Lower leg skin (tissue), 4 donors: ENCODE data around the gene EPS8L1. TPM values are rescaled to one million over a fixed set of nuclear protein-coding genes. Genes with fewer than 3 reads are reported as not detected.
"Not testable (repeated sequence)": the region's sequence is repeated elsewhere in the genome, so short reads cannot be mapped to it uniquely, and the experiment has no call there.

ENCODE experiments used
- DNase-seq, 2 donors: peaks; one replicate each; pipeline ENCODE4 v3.0.0-alpha.2; 2019; ENCODE audit warnings: low spot score in 2 of 2
- H3K4me3 ChIP-seq: fragments of 200-600 bp; sonication (generic); 2 replicates; pipeline ENCODE4 v1.5.1; 2017; ENCODE audit warnings: mild to moderate bottlenecking, low read depth; ENCODE audit not compliant: poor library complexity, severe bottlenecking
- POLR2A ChIP-seq, 2 donors: fragments of 450-650 bp; IDR thresholded peaks; one replicate each; pipeline ENCODE4 v1.6.1; 2016 to 2017; ENCODE audit warnings: antibody characterized with exemption in 2 of 2, mild to moderate bottlenecking in 1 of 2, moderate library complexity in 1 of 2
- WGBS, 2 donors: methylation state at CpG; one replicate each; pipeline ENCODE4 v1.1.5; 2018; 5-methylcytosine and 5-hydroxymethylcytosine counted together
- intact Hi-C: fragments of 100-400 bp; cut with DNase I; formaldehyde crosslinking; loops from one replicate; pipeline ENCODE4 v1.15.0; 2023; ENCODE audit warnings: low total_unique reads
- total RNA-seq, 4 donors: library from RNA; depleted of rRNA; stranded (reverse); fragments of >200 nt; gene quantifications; one replicate each; pipeline ENCODE4 v1.1.0, GENCODE V29; 2016
- TF ChIP-seq, protein P1 (sequence below), 3 donors: fragments of 450-650 bp; IDR thresholded peaks; one replicate each; pipeline ENCODE4 v1.5.1; 2016; ENCODE audit warnings: antibody characterized with exemption in 3 of 3, mild to moderate bottlenecking in 3 of 3, moderate library complexity in 2 of 3

EPS8L1 gene
- total RNA-seq = 100 to 1,000 TPM; 394 to 678 (median 540) TPM

DNA sequence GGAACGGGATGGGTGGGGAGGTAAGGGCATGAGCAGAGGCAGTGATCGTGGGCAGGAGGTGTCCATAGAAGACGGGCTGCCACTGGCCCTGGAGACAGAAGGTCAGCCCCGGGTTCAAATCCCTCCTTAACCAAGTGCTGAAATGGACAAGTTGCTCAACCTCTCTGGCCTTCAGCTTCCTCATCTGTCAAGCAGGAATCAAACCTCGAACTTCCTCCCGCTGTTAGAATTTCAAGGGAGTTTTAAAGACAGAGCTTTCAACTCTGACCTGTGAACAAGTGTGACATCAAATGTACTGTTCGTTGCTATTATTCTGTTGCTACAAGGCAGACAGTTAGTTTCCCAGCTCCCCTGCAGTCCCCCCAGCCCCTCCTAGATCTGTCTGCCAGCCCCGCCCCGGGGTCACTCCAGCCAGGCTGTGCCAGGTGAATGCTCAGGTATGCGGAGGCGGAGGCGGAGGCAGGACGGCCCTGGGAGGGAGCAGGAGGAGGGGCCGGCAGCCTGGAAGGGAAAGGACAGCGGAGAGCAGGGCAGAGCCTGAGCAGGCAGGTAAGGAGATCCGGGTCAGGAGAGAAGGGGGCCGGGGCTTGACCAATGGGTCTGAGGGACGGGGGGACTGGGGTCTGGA is at the start of gene EPS8L1:
TSS of gene EPS8L1 (plus strand) at position 499 of the 628 bp plus-strand sequence. CDS start 576 bp downstream, outside the sequence.
- no peak within 1 kb of the TSS for H3K4me3 ChIP-seq
- TF ChIP-seq POLR2A (IDR thresholded peaks at IDR 0.05) = no peak
- TF ChIP-seq, protein P1, sequence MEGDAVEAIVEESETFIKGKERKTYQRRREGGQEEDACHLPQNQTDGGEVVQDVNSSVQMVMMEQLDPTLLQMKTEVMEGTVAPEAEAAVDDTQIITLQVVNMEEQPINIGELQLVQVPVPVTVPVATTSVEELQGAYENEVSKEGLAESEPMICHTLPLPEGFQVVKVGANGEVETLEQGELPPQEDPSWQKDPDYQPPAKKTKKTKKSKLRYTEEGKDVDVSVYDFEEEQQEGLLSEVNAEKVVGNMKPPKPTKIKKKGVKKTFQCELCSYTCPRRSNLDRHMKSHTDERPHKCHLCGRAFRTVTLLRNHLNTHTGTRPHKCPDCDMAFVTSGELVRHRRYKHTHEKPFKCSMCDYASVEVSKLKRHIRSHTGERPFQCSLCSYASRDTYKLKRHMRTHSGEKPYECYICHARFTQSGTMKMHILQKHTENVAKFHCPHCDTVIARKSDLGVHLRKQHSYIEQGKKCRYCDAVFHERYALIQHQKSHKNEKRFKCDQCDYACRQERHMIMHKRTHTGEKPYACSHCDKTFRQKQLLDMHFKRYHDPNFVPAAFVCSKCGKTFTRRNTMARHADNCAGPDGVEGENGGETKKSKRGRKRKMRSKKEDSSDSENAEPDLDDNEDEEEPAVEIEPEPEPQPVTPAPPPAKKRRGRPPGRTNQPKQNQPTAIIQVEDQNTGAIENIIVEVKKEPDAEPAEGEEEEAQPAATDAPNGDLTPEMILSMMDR (IDR thresholded peaks at IDR 0.05) = no peak
- WGBS, 2 donors = 18 to 24% methylated on average over 18 of the region's 18 CpGs
- DNase-seq = no peak
- intact Hi-C loops = no loop called here

DNA sequence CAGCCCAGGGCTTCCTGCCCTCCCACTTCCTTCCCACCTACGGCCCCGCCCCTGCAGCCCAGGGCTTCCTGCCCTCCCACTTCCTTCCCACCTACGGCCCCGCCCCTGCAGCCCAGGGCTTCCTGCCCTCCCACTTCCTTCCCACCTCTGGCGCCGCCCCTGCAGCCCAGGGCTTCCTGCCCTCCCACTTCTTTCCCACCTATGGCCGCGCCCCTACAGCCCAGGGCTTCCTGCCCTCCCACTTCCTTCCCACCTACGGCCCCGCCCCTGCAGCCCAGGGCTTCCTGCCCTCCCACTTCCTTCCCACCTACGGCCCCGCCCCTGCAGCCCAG is 48.6 kb upstream of the EPS8L1 start:
- H3K4me3 ChIP-seq, DNase-seq: not testable (repeated sequence)
- intact Hi-C loops = loop anchor here (5.0 kb wide), 1 partner anchor 690 kb away; no protein-coding TSS in a partner anchor
- WGBS, 2 donors = 100% methylated on average over 2 of the region's 12 CpGs; no CpG with 5 or more reads in 1 of the 2 donors

DNA sequence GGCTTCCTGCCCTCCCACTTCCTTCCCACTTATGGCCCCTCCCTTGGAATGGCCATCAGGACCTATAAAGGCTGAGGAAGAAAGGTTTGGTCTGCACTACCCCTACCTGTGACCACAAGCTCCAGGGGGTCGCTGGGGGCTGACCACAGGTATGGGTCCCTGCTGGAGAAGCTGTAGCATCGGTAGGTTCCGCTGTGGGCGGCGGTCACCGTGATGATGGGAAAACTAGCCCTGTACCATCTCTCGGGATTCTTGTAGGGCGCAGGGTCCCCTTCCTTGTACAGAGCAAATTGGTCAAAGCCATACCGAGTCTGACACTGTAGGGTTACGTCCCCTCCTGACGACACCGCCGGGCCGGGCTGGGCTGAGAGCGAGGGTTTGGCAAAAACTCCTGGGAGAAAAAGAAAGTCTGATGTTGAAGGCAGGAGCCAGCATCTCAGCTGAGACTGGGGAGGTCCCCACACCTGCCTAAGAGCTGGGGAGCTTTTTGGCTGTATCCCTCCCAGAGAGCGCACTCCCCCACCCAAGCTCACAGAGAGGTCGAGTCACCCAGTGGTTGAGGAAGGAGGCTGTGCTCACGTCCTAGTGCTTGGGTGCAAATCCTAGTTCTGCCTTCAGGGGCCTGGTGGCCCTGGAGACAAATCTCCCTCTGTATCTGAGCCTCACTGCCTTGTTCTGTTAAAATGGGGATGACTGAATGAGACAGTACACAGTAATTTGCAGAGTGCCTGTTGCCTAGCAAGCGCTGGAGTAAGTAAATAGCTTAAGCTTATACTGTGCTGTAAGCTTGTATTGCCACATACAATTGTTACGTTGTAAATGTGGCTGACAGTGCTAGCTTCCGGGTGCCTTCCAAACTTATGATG is 48.0 kb upstream of the EPS8L1 start:
- intact Hi-C loops = loop anchor here (5.0 kb wide), 1 partner anchor 690 kb away; no protein-coding TSS in a partner anchor
- H3K4me3 ChIP-seq = no peak overlapping the region
- TF ChIP-seq, protein P1 (IDR thresholded peaks at IDR 0.05) = no peak
- no peak for TF ChIP-seq POLR2A (IDR thresholded peaks at IDR 0.05)
- WGBS, 2 donors = 76 to 83% methylated on average over 21 of the region's 21 CpGs
- no peak for DNase-seq

DNA sequence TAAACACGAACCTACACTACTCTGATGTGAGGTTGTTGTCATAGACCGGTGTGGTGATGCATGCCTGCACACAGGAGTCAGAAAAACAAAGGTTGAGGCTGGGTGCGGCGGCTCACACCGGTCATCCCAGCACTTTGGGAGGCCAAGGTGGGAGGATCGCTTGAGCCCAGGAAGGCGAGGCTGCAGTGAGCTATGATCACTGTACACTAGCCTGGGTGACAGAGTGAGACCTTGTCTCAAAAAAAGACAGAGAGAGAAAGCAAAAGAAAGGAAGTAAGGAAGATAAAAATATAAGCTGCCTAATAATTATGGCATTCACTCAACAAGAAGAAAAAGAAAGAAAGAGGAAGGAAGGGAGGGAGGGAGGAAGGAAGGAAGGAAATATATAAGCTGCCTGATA is 46.9 kb upstream of the EPS8L1 start:
- intact Hi-C loops = loop anchor here (5.0 kb wide), 1 partner anchor 689 kb away; no protein-coding TSS in a partner anchor
- TF ChIP-seq, protein P1 (IDR thresholded peaks at IDR 0.05) = no peak
- TF ChIP-seq POLR2A (IDR thresholded peaks at IDR 0.05) = no peak
- no peak overlapping the region for H3K4me3 ChIP-seq
- no peak for DNase-seq
- WGBS, 2 donors = 73 to 91% methylated on average over 7 of the region's 7 CpGs

DNA sequence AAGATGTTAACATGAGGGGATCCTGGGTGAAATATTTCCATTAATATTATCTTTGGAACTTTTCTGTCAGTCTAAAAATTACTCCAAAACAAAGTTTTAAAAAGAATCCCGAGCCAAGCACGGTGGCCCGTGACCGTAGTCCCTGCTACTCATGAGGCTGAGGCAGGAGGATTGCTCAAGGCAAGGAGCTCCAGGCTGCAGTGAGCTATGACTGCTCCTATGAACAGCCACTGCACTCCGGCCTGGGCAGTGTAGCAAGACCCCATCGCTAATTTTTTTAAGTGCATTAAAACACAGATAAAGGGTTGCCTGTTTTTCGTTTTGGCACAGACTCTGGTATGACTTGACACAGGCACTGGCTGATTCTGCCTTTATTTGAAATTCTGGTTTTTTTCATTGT is 44.5 kb upstream of the EPS8L1 start:
- intact Hi-C loops = no loop called here
- 92 to 93% methylated on average over 7 of the region's 7 CpGs for WGBS, 2 donors
- DNase-seq = no peak
- H3K4me3 ChIP-seq = no peak overlapping the region
- TF ChIP-seq, protein P1 (IDR thresholded peaks at IDR 0.05) = no peak
- no peak for TF ChIP-seq POLR2A (IDR thresholded peaks at IDR 0.05)

DNA sequence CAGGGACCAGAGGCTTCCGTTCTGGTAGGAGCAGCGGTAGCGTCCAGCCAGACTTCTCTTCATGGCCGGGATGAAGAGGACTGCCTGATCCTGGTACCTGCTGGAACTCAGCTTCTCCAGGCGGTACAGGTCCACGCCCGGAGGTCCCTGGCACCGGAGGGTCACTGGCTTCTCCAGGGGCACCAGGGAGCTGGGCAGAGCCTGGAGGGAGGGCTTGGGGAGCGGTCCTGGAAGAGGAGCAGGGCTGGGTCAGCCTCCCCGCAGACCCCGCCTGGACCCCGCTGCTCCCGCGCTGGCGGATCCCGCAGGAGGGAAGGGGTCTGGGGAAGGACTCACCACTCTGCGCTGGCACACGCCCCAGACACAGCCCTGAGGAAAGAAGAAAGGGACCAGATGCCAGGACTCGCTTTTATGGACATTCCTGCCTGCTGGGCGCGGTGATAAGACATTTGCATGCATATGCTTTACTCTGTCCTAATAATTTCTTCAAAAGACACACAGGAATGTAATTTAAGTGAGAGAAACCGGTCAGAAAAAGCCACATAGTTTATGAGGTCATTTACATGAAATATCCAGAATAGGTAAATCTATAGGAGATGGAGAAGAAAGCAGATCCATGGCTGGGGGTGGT is 43.4 kb upstream of the EPS8L1 start:
- no peak for DNase-seq
- intact Hi-C loops = no loop called here
- H3K4me3 ChIP-seq = no peak overlapping the region
- 62 to 65% methylated on average over 22 of the region's 22 CpGs for WGBS, 2 donors
- TF ChIP-seq, protein P1 (IDR thresholded peaks at IDR 0.05) = no peak
- TF ChIP-seq POLR2A (IDR thresholded peaks at IDR 0.05) = no peak

DNA sequence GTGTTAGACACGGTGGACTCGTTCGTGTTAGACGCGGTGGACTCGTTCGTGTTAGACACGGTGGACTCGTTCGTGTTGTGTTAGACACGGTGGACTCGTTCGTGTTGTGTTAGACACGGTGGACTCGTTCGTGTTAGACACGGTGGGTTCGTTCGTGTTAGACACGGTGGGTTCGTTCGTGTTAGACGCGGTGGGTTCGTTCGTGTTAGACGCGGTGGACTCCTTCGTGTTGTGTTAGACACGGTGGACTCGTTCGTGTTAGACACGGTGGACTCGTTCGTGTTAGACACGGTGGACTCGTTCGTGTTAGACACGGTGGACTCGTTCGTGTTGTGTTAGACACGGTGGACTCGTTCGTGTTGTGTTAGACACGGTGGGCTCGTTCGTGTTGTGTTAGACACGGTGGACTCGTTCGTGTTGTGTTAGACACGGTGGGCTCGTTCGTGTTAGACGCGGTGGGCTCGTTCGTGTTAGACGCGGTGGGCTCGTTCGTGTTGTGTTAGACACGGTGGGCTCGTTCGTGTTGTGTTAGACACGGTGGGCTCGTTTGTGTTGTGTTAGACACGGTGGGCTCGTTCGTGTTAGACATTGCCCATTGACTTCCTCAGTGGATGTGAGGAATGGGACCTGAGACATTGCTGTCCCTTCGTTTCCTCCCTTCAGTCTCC is 42.6 kb upstream of the EPS8L1 start:
- H3K4me3 ChIP-seq, DNase-seq, intact Hi-C loops: not testable (repeated sequence)
- 91 to 92% methylated on average over 46 to 69 of the region's 70 CpGs for WGBS, 2 donors
